ENCODE measurements around the gene TMF1.

DNA sequence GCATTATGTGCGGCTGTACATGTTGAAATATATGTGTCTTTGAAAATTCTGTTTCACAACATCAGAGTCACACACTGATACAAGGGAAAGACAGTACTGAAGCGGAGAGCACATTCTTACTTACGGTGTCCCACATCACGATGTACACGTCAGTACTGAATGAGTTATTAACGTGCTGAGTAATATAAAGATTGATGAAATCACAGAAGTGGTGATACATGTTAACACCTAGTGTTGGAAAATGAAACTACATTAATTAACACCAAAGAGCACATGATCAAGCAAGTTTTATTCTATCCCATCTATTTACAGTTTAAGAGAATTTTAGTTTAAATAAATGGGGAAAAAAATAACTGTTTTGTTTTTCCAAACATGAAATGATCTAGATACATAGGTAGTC, 54.2 kb downstream of the TMF1 start:
- TF ChIP-seq, protein P1, sequence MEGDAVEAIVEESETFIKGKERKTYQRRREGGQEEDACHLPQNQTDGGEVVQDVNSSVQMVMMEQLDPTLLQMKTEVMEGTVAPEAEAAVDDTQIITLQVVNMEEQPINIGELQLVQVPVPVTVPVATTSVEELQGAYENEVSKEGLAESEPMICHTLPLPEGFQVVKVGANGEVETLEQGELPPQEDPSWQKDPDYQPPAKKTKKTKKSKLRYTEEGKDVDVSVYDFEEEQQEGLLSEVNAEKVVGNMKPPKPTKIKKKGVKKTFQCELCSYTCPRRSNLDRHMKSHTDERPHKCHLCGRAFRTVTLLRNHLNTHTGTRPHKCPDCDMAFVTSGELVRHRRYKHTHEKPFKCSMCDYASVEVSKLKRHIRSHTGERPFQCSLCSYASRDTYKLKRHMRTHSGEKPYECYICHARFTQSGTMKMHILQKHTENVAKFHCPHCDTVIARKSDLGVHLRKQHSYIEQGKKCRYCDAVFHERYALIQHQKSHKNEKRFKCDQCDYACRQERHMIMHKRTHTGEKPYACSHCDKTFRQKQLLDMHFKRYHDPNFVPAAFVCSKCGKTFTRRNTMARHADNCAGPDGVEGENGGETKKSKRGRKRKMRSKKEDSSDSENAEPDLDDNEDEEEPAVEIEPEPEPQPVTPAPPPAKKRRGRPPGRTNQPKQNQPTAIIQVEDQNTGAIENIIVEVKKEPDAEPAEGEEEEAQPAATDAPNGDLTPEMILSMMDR (conservative IDR thresholded peaks at IDR 0.05; ENCODE audit: low read depth in 2 of 2): peak in 1 of 2 experiments; percentile 29; a peak in 1 of 4 replicates
- TF ChIP-seq REST (IDR thresholded peaks at IDR 0.05; ENCODE audit: unreplicated experiment): no peak
- no peak for TF ChIP-seq ETS1 (IDR thresholded peaks at IDR 0.05)
- TF ChIP-seq POLR2AphosphoS5 (IDR thresholded peaks at IDR 0.05; ENCODE audit: low read depth): no peak
- no peak for TF ChIP-seq EZH2phosphoT487 (IDR thresholded peaks at IDR 0.05; ENCODE audit: unreplicated experiment)
- TF ChIP-seq EZH2 (IDR thresholded peaks at IDR 0.05; ENCODE audit: low read depth, unreplicated experiment): no peak
- no peak for TF ChIP-seq NANOG (IDR thresholded peaks at IDR 0.05; ENCODE audit: borderline replicate concordance)

Measured in GM23338 (cell line).